BJ (cell line): Measurements from ENCODE around the gene RGPD8. TPM values are rescaled to one million over a fixed set of nuclear protein-coding genes. Genes with fewer than 3 reads are reported as not detected.

Experiments used
- polyA plus RNA-seq: library from polyadenylated mRNA; depleted of rRNA; stranded (reverse); fragments of >200 nt; gene quantifications from 2 replicates; pipeline ENCODE4 v1.2.3, GENCODE V29; 2011; rRNA removed
- small RNA-seq: library from RNA; depleted of rRNA; stranded (forward); fragments of <200 nt; gene quantifications from one replicate; pipeline ENCODE3, GENCODE V24; 2012; ENCODE audit warnings: low replicate concordance, low read depth; ENCODE audit not compliant: insufficient read length

The RGPD8 gene
- polyA plus RNA-seq, 1 experiment: 0.97 TPM

Small RNA genes within 50 kb of the gene (small RNA-seq; reads per million reads assigned to genes)
- gene AC115115.1: not detected

Other genes with a start within 250 kb of the RGPD8 start
- 0.99 and 3.6 TPM in 2 replicates for gene ZC3H8, start 178.6 kb downstream of the RGPD8 start, polyA plus RNA-seq
- 1.2 and 1.4 TPM in 2 replicates for gene ZC3H6, start 158.0 kb downstream of the RGPD8 start, polyA plus RNA-seq
- gene TTL, start 48.5 kb upstream of the RGPD8 start, polyA plus RNA-seq: 11.1 and 19.0 TPM in 2 replicates
- 11.8 and 13.9 TPM in 2 replicates for gene POLR1B, start 108.8 kb upstream of the RGPD8 start, polyA plus RNA-seq
- gene CHCHD5, start 151.0 kb upstream of the RGPD8 start, polyA plus RNA-seq: 8.1 and 14.9 TPM in 2 replicates
- gene SLC20A1, start 212.3 kb upstream of the RGPD8 start, polyA plus RNA-seq: 25.3 and 38.8 TPM in 2 replicates